ENCODE measurements around the gene ZBED5.

Gene ZBED5

DNA sequence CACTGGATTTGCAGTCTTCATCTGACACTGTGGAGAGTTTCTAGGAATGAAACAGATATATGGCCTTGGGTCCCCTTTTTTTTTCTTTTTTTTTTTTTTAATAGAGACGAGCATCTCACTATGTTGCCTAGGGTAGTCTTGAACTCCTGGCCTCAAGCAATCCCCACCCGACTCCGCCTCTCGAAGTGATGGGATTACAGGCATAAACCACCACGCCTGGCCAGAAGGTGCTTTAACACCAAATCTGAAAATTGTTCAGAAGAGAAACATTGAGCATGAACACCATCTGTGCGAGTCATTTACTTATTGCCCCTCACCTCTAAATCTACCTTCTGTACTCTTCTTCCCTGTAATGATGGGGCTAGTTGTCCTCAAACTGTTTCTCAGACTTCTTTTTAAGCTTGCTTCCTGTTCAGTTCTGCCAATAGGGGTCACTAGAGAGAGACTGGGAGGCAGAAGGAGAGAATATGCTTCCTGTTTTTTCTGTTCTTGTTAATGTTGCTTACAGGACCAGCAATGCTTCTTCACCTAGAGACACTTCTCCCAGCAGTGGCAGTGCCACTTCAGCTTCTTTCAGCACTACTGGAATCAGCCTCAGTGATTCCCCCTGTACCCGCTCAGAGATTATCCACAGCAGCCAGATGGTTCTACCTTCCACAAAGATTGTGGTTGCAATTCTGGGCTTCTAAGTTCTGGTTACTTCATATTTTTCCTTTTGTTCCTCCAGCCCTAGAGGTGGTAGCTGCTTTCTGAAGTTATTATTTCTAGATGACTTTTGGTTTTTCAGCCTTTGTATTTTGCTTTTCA lies 20.8 kb upstream of the ZBED5 start:
- TF ChIP-seq, protein P1, sequence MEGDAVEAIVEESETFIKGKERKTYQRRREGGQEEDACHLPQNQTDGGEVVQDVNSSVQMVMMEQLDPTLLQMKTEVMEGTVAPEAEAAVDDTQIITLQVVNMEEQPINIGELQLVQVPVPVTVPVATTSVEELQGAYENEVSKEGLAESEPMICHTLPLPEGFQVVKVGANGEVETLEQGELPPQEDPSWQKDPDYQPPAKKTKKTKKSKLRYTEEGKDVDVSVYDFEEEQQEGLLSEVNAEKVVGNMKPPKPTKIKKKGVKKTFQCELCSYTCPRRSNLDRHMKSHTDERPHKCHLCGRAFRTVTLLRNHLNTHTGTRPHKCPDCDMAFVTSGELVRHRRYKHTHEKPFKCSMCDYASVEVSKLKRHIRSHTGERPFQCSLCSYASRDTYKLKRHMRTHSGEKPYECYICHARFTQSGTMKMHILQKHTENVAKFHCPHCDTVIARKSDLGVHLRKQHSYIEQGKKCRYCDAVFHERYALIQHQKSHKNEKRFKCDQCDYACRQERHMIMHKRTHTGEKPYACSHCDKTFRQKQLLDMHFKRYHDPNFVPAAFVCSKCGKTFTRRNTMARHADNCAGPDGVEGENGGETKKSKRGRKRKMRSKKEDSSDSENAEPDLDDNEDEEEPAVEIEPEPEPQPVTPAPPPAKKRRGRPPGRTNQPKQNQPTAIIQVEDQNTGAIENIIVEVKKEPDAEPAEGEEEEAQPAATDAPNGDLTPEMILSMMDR (IDR thresholded peaks at IDR 0.05; ENCODE audit: low read depth, low read length, missing control alignments), result peak; percentile 78
- H3K4me3 ChIP-seq (ENCODE audit: low read depth, low read length), result no peak overlapping the region
- no peak for DNase-seq (ENCODE audit: low read depth)

DNA sequence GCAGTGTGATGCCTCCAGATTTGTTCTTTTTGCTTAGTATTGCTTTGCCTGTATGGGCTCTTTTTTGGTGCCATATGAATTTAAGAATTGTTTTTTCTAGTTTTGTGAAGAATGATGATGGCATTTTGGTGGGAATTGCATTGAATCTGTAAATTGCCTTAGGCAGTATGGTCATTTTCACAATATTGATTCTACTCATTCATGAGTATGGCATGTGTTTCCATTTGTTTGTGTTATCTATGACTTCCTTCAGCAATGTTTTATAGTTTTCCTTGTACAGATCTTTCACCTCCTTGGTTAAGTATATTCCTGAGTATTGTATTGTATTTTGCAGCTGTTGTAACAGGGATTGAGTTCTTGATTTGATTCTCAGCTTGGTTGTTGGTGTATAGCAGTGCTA lies 18.3 kb upstream of the ZBED5 start:
- no peak overlapping the region for H3K4me3 ChIP-seq (ENCODE audit: low read depth, low read length)
- TF ChIP-seq, protein P1 (IDR thresholded peaks at IDR 0.05; ENCODE audit: low read depth, low read length, missing control alignments), result no peak
- no peak for DNase-seq (ENCODE audit: low read depth)

DNA sequence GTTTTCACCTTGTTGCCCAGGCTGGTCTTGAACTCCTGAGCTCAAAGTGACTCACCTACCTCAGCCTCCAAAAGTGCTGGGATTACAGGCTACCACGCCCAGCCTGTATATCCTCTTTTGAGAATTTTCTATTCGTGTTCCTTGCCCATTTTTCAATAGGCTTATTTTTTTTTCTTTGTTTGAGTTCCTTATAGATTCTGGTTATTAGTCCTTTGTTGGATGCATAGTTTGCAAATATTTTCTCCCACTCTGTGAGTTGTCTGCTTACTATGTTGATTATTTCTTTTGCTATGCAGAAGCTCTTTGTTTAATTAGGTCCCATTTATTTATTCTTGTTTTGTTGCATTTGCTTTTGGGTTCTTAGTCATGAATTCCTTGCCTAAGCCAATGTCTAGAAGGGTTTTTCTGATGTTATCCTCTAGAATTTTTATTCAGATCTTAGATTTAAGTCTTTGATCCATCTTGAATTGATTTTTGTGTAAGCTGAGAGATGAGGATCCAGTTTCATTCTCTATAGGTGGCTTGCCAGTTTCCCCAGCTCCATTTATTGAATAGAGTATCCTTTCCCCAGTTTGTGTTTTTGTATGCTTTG lies 17.7 kb upstream of the ZBED5 start:
- TF ChIP-seq, protein P1 (IDR thresholded peaks at IDR 0.05; ENCODE audit: low read depth, low read length, missing control alignments), result no peak
- no peak for DNase-seq (ENCODE audit: low read depth)
- H3K4me3 ChIP-seq (ENCODE audit: low read depth, low read length), result no peak overlapping the region

DNA sequence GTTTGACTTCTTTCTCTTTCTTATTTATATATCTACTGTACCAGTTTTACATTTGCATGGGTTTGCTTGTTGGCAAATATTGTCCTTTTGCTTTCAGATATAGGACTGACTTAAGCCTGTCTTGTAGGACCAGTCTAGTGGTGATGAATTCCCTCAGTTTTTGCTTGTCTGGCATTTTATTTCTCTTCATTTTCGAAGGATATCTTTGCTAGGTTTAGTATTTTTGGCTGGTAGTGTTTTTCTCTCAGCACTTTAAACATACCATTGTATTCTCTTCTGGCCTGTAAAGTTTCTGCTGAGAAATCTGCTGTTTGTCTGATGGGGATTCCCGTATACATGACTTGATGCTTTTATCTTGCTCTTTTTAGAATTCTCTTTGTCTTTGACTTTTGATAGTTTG lies 14.2 kb upstream of the ZBED5 start:
- no peak for DNase-seq (ENCODE audit: low read depth)
- H3K4me3 ChIP-seq (ENCODE audit: low read depth, low read length), result no peak overlapping the region
- TF ChIP-seq, protein P1 (IDR thresholded peaks at IDR 0.05; ENCODE audit: low read depth, low read length, missing control alignments), result no peak

DNA sequence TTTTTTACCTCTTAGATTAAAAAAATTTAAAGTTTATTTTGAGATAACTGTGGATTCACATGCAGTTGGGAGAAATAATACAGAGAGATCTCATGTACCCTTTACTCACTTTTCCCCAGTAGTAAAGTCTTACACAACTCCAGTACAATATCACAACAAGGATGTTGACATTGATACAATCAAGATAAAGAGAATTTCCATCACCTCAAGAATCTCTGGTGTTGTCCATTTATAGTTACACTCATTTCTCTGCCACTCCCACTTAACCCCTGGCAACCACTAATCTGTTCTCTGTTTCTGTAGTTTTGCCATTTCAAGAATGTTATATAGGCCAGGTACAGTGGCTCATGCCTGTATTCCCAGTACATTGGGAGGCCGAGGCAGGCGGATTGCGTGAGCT lies 10.5 kb upstream of the ZBED5 start:
- H3K4me3 ChIP-seq (ENCODE audit: low read depth, low read length), result no peak overlapping the region
- TF ChIP-seq, protein P1 (IDR thresholded peaks at IDR 0.05; ENCODE audit: low read depth, low read length, missing control alignments), result no peak
- DNase-seq (ENCODE audit: low read depth), result no peak

DNA sequence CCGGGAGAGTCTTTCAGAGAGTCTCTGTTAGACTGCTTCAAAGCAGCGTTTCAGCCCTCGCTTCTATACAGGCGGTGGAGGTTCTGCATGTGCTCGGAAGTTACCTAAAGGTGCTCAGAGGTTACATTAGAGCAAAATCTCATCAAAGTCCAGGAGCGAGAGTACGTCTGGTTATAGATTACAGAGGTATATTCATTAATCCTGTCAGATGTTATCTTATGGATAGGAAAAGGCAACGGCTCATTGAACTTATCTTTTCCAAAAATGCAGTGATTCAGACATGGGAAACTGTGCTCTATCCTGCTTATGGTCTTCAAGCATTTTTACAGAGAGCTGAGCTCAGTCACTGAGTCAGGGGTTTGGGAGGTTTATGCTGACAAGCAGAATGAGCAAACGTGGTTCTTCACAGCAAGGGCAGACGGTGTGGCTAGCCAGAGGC lies 9.1 kb upstream of the ZBED5 start:
- TF ChIP-seq, protein P1 (IDR thresholded peaks at IDR 0.05; ENCODE audit: low read depth, low read length, missing control alignments), result no peak
- no peak for DNase-seq (ENCODE audit: low read depth)
- H3K4me3 ChIP-seq (ENCODE audit: low read depth, low read length), result no peak overlapping the region
